H9 (cell line): ENCODE data around the gene RABL3. TPM values are rescaled to one million over a fixed set of nuclear protein-coding genes. Genes with fewer than 3 reads are reported as not detected.

ENCODE experiments used
- DNase-seq: peaks from one replicate; pipeline ENCODE4 v3.0.0-alpha.2; 2017
- H2AFZ ChIP-seq: one replicate; pipeline ENCODE4 v1.6.1; 2013; ENCODE audit warnings: mild to moderate bottlenecking, low read length, control low read depth, moderate library complexity
- H2AK5ac ChIP-seq: 2 replicates; pipeline ENCODE4 v1.6.1; 2013; ENCODE audit warnings: low read length, control low read depth, mixed read lengths; ENCODE audit not compliant: insufficient read length
- H2BK120ac ChIP-seq: one replicate; pipeline ENCODE4 v1.6.1; 2013; ENCODE audit warnings: low read depth, mild to moderate bottlenecking, low read length, control low read depth, inconsistent platforms; ENCODE audit not compliant: poor library complexity, severe bottlenecking
- H2BK12ac ChIP-seq: 2 replicates; pipeline ENCODE4 v1.6.1; 2013; ENCODE audit warnings: low read length, control low read depth, mixed read lengths, low read depth; ENCODE audit not compliant: insufficient read length
- H2BK15ac ChIP-seq: 2 replicates; pipeline ENCODE4 v1.6.1; 2013; ENCODE audit warnings: low read depth, low read length, control low read depth
- H2BK20ac ChIP-seq: one replicate; pipeline ENCODE4 v1.6.1; 2013; ENCODE audit warnings: low read depth, mild to moderate bottlenecking, low read length, control low read depth, inconsistent platforms; ENCODE audit not compliant: poor library complexity, severe bottlenecking
- H2BK5ac ChIP-seq: 2 replicates; pipeline ENCODE4 v1.6.1; 2013; ENCODE audit warnings: low read length, control low read depth, mixed read lengths; ENCODE audit not compliant: insufficient read length
- H3K14ac ChIP-seq: 2 replicates; pipeline ENCODE4 v1.6.1; 2013; ENCODE audit warnings: low read length, control low read depth; ENCODE audit not compliant: insufficient read depth
- H3K18ac ChIP-seq: 2 replicates; pipeline ENCODE4 v1.6.1; 2013; ENCODE audit warnings: low read depth, mild to moderate bottlenecking, mixed read lengths, low read length, control low read depth; ENCODE audit not compliant: insufficient read length
- H3K23ac ChIP-seq: 2 replicates; pipeline ENCODE4 v1.6.1; 2013; ENCODE audit warnings: low read length, control low read depth, mixed read lengths, low read depth; ENCODE audit not compliant: insufficient read length
- H3K23me2 ChIP-seq: 2 replicates; pipeline ENCODE4 v1.6.1; 2013; ENCODE audit warnings: low read depth, mild to moderate bottlenecking, mixed read lengths, low read length, control low read depth; ENCODE audit not compliant: insufficient read length, poor library complexity, severe bottlenecking
- H3K27ac ChIP-seq: 2 replicates; pipeline ENCODE4 v1.5.1; 2013; ENCODE audit warnings: low read length, control low read depth, mixed read lengths, low read depth; ENCODE audit not compliant: insufficient read length
- H3K27me3 ChIP-seq: 2 replicates; pipeline ENCODE4 v1.6.1; 2013; ENCODE audit warnings: low read length, control low read depth, inconsistent platforms; ENCODE audit not compliant: insufficient read depth
- H3K4ac ChIP-seq: 2 replicates; pipeline ENCODE4 v1.6.1; 2013; ENCODE audit warnings: low read depth, mild to moderate bottlenecking, control low read depth, inconsistent platforms, low read length, moderate library complexity
- H3K4me1 ChIP-seq: 2 replicates; pipeline ENCODE4 v1.6.1; 2013; ENCODE audit warnings: low read length, control low read depth, inconsistent platforms; ENCODE audit not compliant: insufficient read depth
- H3K4me2 ChIP-seq: 2 replicates; pipeline ENCODE4 v1.6.1; 2013; ENCODE audit warnings: low read length, control low read depth, mixed read lengths; ENCODE audit not compliant: insufficient read length, insufficient read depth
- H3K56ac ChIP-seq: 2 replicates; pipeline ENCODE4 v1.6.1; 2013; ENCODE audit warnings: low read depth, mild to moderate bottlenecking, mixed read lengths, low read length, control low read depth; ENCODE audit not compliant: insufficient read length
- H3K79me1 ChIP-seq: 2 replicates; pipeline ENCODE4 v1.6.1; 2013; ENCODE audit warnings: low read depth, mild to moderate bottlenecking, moderate library complexity, low read length, control low read depth, inconsistent platforms; ENCODE audit not compliant: insufficient read depth, poor library complexity, severe bottlenecking
- H3K79me2 ChIP-seq: 2 replicates; pipeline ENCODE4 v1.6.1; 2013; ENCODE audit warnings: low read length, control low read depth, inconsistent platforms; ENCODE audit not compliant: insufficient read depth
- H3K9ac ChIP-seq: 2 replicates; pipeline ENCODE4 v1.6.1; 2013; ENCODE audit warnings: low read length, control low read depth, mixed read lengths; ENCODE audit not compliant: insufficient read length; ENCODE audit errors: extremely low read depth
- H3K9me3 ChIP-seq: one replicate; pipeline ENCODE4 v1.6.1; 2013; ENCODE audit warnings: low read depth, low read length, inconsistent platforms; ENCODE audit not compliant: control insufficient read depth
- H3T11ph ChIP-seq: one replicate; pipeline ENCODE4 v1.6.1; 2013; ENCODE audit warnings: mild to moderate bottlenecking, low read length, control low read depth, inconsistent platforms
- H4K20me1 ChIP-seq: one replicate; pipeline ENCODE4 v1.6.1; 2013; ENCODE audit not compliant: control insufficient read depth, insufficient read length, insufficient read depth
- H4K5ac ChIP-seq: 2 replicates; pipeline ENCODE4 v1.6.1; 2013; ENCODE audit warnings: low read depth, mild to moderate bottlenecking, mixed read lengths, low read length, control low read depth; ENCODE audit not compliant: insufficient read length
- H4K8ac ChIP-seq: replicated peaks from 2 replicates; pipeline ENCODE4 v1.6.1; 2013; ENCODE audit warnings: low read length, control low read depth, mixed read lengths, low read depth; ENCODE audit not compliant: insufficient read length
- H4K91ac ChIP-seq: 2 replicates; pipeline ENCODE4 v1.6.1; 2013; ENCODE audit warnings: low read depth, mild to moderate bottlenecking, moderate library complexity, mixed read lengths, low read length, control low read depth; ENCODE audit not compliant: insufficient read length
- H3K27ac Mint-ChIP-seq, 3 experiments: 2 replicates in 2 of 3; 3 replicates in 1 of 3; pipeline ENCODE4 v1.8.0; 2020 to 2021; ENCODE audit warnings: mixed read lengths in 3 of 3, mild to moderate bottlenecking in 1 of 3, moderate library complexity in 1 of 3
- H3K27me3 Mint-ChIP-seq: 2 replicates; pipeline ENCODE4 v1.8.0; 2021; ENCODE audit warnings: low read depth, mild to moderate bottlenecking, moderate library complexity, mixed read lengths
- H3K36me3 Mint-ChIP-seq, 3 experiments: 2 replicates in 2 of 3; 3 replicates in 1 of 3; pipeline ENCODE4 v1.8.0; 2020 to 2021; ENCODE audit warnings: low read depth in 3 of 3, mixed read lengths in 3 of 3; ENCODE audit not compliant: insufficient read depth in 1 of 3
- H3K4me1 Mint-ChIP-seq, 2 experiments: 2 replicates each; pipeline ENCODE4 v1.8.0; 2020; ENCODE audit warnings: mixed read lengths in 2 of 2
- H3K4me3 Mint-ChIP-seq, 2 experiments: 2 replicates in 1 of 2; 3 replicates in 1 of 2; pipeline ENCODE4 v1.8.0; 2020 to 2021; ENCODE audit warnings: mild to moderate bottlenecking in 2 of 2, mixed read lengths in 2 of 2, moderate library complexity in 1 of 2
- H3K9me3 Mint-ChIP-seq, 2 experiments: 2 replicates in 1 of 2; 3 replicates in 1 of 2; pipeline ENCODE4 v1.8.0; 2020; ENCODE audit warnings: mild to moderate bottlenecking in 2 of 2, mixed read lengths in 2 of 2, moderate library complexity in 1 of 2
- CTCF ChIP-seq: fragments of 200-600 bp; sonication (generic); conservative IDR thresholded peaks from 3 replicates; pipeline ENCODE4 v1.8.0; 2021; ENCODE audit warnings: antibody characterized with exemption, mild to moderate bottlenecking
- WGBS: extraction: QIAGEN DNeasy Blood & Tissue Kit; methylation state at CpG from one replicate; pipeline ENCODE4 v1.1.7; 2013; ENCODE audit warnings: missing lambda C conversion rate, low lambda C conversion rate, mixed read lengths; ENCODE audit not compliant: insufficient read length; ENCODE audit errors: extremely low coverage; 5-methylcytosine and 5-hydroxymethylcytosine counted together
- total RNA-seq: library from RNA; stranded (reverse); gene quantifications from 2 replicates; pipeline ENCODE4 v1.2.1, GENCODE V29; 2021

RABL3 gene
- total RNA-seq, 1 experiment from 2014 or later, result 26.7 TPM

- H3T11ph ChIP-seq, result no peak overlapping the region
- peaks cover 43 to 48% of the 10 kb centered on the region in 2 experiments for H3K4me1 Mint-ChIP-seq
- no peak overlapping the region for H3K56ac ChIP-seq
- H3K9me3 ChIP-seq, result no peaks in the 10 kb centered on the region
- H3K36me3 Mint-ChIP-seq, result peaks cover 5 to 15% (median 8%) of the 10 kb centered on the region in 3 experiments; a peak in 5 of 7 replicates
- no peaks in the 10 kb centered on the region for H3K79me2 ChIP-seq
- H3K27me3 ChIP-seq, result no peaks in the 10 kb centered on the region
- H3K4ac ChIP-seq, result no peak overlapping the region
- peak overlapping the region in 1 of 3 experiments; percentile 50; a peak in 2 of 7 replicates for H3K27ac Mint-ChIP-seq
- H2BK15ac ChIP-seq, result no peak overlapping the region
- no peak overlapping the region for H3K23ac ChIP-seq
- peaks cover 4% of the 10 kb centered on the region; the same call in 1 of the 2 replicates for H3K4me1 ChIP-seq
- no CpG with 5 or more reads among the region's 1 CpG for WGBS
- no peaks in the 10 kb centered on the region for H3K79me1 ChIP-seq
- H3K27ac ChIP-seq, result no peak overlapping the region
- no peak overlapping the region for H2BK5ac ChIP-seq
- no peak overlapping the region for H3K18ac ChIP-seq
- H3K4me3 Mint-ChIP-seq, result no peak overlapping the region
- H2BK120ac ChIP-seq, result no peak overlapping the region
- H4K8ac ChIP-seq, result no peak overlapping the region
- no peak overlapping the region for H3K4me2 ChIP-seq
- H2BK12ac ChIP-seq, result no peak overlapping the region
- no peak for TF ChIP-seq CTCF
- no peak overlapping the region for H3K14ac ChIP-seq
- DNase-seq, result no peak
- no peak overlapping the region for H2AFZ ChIP-seq
- peaks cover 7 to 8% of the 10 kb centered on the region in 2 experiments; a peak in 4 of 5 replicates for H3K9me3 Mint-ChIP-seq
- no peak overlapping the region for H3K9ac ChIP-seq
- no peak overlapping the region for H4K91ac ChIP-seq
- H3K27me3 Mint-ChIP-seq, result no peaks in the 10 kb centered on the region
- H2BK20ac ChIP-seq, result no peak overlapping the region
- no peaks in the 10 kb centered on the region for H3K23me2 ChIP-seq
- H4K20me1 ChIP-seq, result no peaks in the 10 kb centered on the region
- H4K5ac ChIP-seq, result no peak overlapping the region
- H2AK5ac ChIP-seq, result no peak overlapping the region
Measured at GRCh38 chr3:120683213-120683612, 59.1 kb downstream of the RABL3 start.
